GM12878 (cell line): ENCODE data around the gene B3GALNT2.

ENCODE experiments used
- CREM ChIP-seq: IDR thresholded peaks from 2 replicates; pipeline ENCODE4 v1.6.1; 2014; ENCODE audit warnings: antibody characterized with exemption, low read depth
- ESRRA ChIP-seq: IDR thresholded peaks from 2 replicates; pipeline ENCODE4 v1.6.1; 2012; ENCODE audit warnings: mild to moderate bottlenecking, low read length, improper control_type of control experiment
- EZH2 ChIP-seq: IDR thresholded peaks from 2 replicates; pipeline ENCODE4 v1.6.1; 2012; ENCODE audit warnings: low read depth, mild to moderate bottlenecking, control low read depth, inconsistent platforms, low read length, borderline replicate concordance; ENCODE audit not compliant: control insufficient read depth
- KDM1A ChIP-seq: fragments of 200-600 bp; sonication (generic); IDR thresholded peaks from 2 replicates; pipeline ENCODE4 v1.6.1; 2016; ENCODE audit warnings: borderline replicate concordance
- MXI1 ChIP-seq: fragments of 150-350 bp; IDR thresholded peaks from 2 replicates; pipeline ENCODE4 v1.6.1; 2011; ENCODE audit warnings: low read depth, mild to moderate bottlenecking, inconsistent platforms, low read length, improper control_type of control experiment
- POU2F2 ChIP-seq: IDR thresholded peaks from 3 replicates; pipeline ENCODE4 v1.6.1; 2011; ENCODE audit warnings: low read depth, mild to moderate bottlenecking, low read length, borderline replicate concordance
- RCOR1 ChIP-seq: conservative IDR thresholded peaks from 2 replicates; pipeline ENCODE4 v1.6.1; 2012; ENCODE audit warnings: low read depth, low read length, improper control_type of control experiment
- SUZ12 ChIP-seq: fragments of 200-600 bp; sonication (generic); IDR thresholded peaks from one replicate; pipeline ENCODE4 v1.6.1; 2018; ENCODE audit warnings: antibody characterized with exemption, mild to moderate bottlenecking; ENCODE audit not compliant: unreplicated experiment
- YBX1 ChIP-seq: fragments of 450-650 bp; IDR thresholded peaks from 2 replicates; pipeline ENCODE4 v1.6.1; 2016; ENCODE audit warnings: antibody characterized with exemption
- TF ChIP-seq, protein P1 (sequence below), 3 experiments: IDR thresholded peaks in 2 of 3; conservative IDR thresholded peaks in 1 of 3; 2 replicates each; pipeline ENCODE4 v1.5.1; 2011; ENCODE audit warnings: low read depth in 3 of 3, low read length in 3 of 3, mild to moderate bottlenecking in 3 of 3, control low read depth in 2 of 3, moderate library complexity in 2 of 3, inconsistent platforms in 1 of 3, mixed read lengths in 1 of 3; ENCODE audit not compliant: control insufficient read depth in 2 of 3, insufficient read depth in 1 of 3; ENCODE audit errors: extremely low read depth in 1 of 3
- TF ChIP-seq, protein P2 (sequence below): fragments of 450-650 bp; IDR thresholded peaks from 2 replicates; pipeline ENCODE4 v1.6.1; 2014; ENCODE audit warnings: mild to moderate bottlenecking

DNA sequence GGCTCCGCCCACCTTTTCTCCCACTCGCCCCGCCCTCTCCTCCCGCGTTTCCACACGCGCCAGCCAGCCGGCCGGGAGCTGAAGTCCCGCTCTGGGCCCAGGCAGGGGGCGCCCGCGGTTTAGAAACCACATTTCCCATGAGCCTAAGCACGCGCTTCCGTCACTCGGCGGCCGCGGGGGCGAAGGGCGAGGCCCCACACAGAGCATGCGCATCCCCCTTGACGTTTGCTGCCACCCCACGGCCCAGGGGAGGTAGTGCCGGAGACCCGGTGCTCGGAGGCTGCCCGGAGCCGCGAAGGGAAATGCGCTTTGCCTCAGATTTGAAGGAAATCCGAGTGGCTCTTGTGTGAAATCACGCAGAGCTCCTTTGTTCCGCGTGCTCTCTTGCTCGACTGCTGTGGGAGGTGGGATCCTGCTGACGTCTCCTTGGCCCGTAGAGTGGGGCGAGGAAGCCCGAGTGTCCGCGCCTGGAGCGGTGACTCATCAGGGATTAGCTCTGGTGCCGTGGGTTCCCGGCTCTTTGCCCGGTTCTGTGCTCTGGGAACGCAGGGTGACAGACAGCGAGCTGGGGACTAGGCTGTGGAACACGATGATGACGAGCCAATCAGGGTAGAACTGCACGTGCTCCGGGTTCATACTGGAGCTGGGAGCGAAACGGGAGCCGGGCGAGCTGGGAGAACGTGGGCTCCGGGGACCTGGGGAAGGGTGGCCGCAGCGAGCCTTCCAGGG, 406 bp upstream of the B3GALNT2 start:
- TF ChIP-seq POU2F2 (no peak; the same call in 1 of the 3 replicates), EZH2 (no peak), CREM (peak; percentile 98), MXI1 (peak; percentile 56), ESRRA (peak; percentile 27; the same call in 1 of the 2 replicates), RCOR1 (no peak), KDM1A (no peak), YBX1 (no peak), SUZ12 (no peak)
- TF ChIP-seq, protein P1, sequence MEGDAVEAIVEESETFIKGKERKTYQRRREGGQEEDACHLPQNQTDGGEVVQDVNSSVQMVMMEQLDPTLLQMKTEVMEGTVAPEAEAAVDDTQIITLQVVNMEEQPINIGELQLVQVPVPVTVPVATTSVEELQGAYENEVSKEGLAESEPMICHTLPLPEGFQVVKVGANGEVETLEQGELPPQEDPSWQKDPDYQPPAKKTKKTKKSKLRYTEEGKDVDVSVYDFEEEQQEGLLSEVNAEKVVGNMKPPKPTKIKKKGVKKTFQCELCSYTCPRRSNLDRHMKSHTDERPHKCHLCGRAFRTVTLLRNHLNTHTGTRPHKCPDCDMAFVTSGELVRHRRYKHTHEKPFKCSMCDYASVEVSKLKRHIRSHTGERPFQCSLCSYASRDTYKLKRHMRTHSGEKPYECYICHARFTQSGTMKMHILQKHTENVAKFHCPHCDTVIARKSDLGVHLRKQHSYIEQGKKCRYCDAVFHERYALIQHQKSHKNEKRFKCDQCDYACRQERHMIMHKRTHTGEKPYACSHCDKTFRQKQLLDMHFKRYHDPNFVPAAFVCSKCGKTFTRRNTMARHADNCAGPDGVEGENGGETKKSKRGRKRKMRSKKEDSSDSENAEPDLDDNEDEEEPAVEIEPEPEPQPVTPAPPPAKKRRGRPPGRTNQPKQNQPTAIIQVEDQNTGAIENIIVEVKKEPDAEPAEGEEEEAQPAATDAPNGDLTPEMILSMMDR (IDR thresholded peaks at IDR 0.05 in 2 of 3, conservative IDR thresholded peaks at IDR 0.05 in 1 of 3; ENCODE audit: control insufficient read depth in 2 of 3, extremely low read depth in 1 of 3, insufficient read depth in 1 of 3, low read depth in 3 of 3, low read length in 3 of 3): peak; percentile 82 to 91 (median 86)
- TF ChIP-seq, protein P2, sequence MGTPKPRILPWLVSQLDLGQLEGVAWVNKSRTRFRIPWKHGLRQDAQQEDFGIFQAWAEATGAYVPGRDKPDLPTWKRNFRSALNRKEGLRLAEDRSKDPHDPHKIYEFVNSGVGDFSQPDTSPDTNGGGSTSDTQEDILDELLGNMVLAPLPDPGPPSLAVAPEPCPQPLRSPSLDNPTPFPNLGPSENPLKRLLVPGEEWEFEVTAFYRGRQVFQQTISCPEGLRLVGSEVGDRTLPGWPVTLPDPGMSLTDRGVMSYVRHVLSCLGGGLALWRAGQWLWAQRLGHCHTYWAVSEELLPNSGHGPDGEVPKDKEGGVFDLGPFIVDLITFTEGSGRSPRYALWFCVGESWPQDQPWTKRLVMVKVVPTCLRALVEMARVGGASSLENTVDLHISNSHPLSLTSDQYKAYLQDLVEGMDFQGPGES: no peak
